ENCODE results near the gene ELFN1. TPM values are rescaled to one million over a fixed set of nuclear protein-coding genes. Genes with fewer than 3 reads are reported as not detected.

ELFN1 gene
- polyA plus RNA-seq, 12 donors, result 1.6 to 12.9 (median 4.9) TPM; not detected in 1

GRCh38 chr7:1694611-1695511 lies 24.8 kb downstream of the ELFN1 start:
- no peak for DNase-seq

- DNase-seq, result no peak
These were observed 25.9 kb downstream of the ELFN1 start for GRCh38 chr7:1695800-1696454.

GRCh38 chr7:1696671-1697498 lies 26.8 kb downstream of the ELFN1 start:
- no peak for DNase-seq

DNA sequence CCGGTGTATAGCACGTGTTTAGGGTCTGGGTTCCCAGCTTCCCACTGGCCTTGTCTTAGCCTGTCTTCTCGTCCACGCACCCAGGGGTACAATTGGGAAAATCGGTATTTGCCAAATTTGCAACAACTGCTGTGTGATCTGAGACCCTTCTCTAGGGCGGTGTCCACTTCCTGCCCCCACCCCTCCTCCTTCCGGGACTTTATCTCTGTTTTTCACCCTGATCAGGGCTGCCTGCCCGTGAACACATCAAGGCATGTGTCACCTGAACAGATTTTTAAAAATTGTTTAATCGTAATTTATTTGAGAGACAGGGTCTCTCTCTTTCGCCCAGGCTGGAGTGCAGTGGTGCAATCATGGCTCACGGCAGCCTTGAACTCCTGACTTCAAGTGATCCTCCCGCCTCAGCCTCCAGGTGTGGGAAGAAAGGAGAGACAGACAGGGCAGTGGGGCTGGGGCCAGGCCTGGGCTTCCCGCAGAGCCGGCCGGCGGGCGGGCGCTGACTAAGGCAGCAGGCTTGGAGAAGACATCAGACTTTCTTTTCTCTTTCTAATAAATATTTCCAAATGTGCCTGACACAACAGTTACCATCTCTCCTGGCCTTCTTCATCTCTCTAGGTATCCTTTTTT lies 27.5 kb downstream of the ELFN1 start:
- DNase-seq, result no peak

GRCh38 chr7:1698201-1698600 lies 28.1 kb downstream of the ELFN1 start:
- no peak for DNase-seq

DNA sequence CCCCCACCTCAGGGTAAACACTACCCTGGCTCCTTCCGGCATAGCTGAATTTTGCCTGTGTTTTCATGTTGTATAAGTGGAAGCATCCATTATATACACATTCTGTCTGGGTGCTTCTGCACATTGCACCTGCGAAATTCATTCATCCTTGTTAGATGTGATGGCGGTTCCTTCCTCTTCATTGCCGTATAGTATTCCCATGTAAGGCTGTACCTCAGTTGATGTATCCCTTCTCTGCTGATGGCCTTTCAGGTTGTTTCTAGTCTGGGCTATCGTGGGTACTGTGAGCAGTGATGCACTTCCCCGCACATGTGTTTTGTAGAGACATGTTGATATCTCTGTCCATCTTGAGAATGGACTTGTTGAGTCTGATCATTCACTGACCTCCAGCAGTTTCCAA lies 28.9 kb downstream of the ELFN1 start:
- no peak for DNase-seq

DNA sequence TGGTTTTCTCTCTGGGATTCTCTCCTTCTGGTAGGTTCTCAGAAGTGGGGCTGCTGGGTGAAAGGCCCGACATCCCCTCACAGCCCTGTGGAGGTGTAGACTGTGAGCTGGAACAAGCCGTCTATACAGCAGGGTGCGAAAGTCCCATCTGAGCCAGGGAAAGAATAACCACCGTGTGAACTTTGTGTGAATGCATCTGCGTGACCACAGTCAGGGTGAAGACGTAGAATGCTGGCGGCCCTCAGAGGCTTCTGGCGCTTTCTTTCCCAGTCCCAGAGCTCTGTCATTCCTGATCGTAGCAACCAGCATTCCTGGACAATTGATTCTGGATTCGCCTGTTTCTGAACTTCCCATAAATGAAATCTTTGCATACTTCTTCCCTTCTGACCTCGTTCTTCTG lies 30.0 kb downstream of the ELFN1 start:
- no peak for DNase-seq

- DNase-seq, result no peak
These were observed 30.7 kb downstream of the ELFN1 start for GRCh38 chr7:1700536-1701333.

DNA sequence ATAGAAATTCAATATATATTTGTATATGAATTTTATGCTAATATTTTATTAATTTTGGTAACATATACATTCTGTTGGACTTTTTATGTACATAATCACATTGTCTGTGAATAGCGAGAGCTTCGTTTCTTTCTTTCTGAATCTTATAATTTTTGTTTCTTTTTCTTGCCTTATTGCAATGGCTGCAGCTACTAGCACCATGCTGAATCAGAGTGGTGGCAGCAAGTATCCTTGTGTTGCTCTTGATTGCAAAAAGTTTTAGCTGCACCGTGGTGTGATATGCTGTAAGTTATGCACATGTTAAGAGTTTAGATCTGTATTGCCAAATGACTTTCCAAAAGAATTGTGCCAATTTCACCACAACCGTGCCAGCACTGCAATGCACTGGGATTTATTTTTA lies 32.6 kb downstream of the ELFN1 start:
- DNase-seq, result no peak

DNA sequence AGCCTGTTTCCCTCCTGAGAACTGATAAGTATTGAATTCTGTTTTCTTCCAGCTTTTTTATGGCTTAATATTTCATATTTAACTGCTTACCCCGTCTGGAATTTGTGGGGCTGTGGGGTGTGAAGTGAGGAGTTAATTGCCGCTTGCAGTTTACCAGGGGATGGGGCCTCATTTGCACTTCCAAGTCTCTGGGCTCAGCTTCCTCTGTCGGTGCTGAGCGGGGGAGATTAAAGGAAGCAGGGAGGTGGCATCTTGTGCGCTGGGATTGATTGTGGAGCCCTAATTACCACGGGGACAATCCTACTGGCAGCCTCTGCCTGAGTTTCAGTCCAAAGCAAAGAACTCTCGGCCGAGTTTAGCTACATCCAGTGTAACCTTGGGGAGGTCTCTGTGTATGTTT lies 33.4 kb downstream of the ELFN1 start:
- DNase-seq, result no peak

DNA sequence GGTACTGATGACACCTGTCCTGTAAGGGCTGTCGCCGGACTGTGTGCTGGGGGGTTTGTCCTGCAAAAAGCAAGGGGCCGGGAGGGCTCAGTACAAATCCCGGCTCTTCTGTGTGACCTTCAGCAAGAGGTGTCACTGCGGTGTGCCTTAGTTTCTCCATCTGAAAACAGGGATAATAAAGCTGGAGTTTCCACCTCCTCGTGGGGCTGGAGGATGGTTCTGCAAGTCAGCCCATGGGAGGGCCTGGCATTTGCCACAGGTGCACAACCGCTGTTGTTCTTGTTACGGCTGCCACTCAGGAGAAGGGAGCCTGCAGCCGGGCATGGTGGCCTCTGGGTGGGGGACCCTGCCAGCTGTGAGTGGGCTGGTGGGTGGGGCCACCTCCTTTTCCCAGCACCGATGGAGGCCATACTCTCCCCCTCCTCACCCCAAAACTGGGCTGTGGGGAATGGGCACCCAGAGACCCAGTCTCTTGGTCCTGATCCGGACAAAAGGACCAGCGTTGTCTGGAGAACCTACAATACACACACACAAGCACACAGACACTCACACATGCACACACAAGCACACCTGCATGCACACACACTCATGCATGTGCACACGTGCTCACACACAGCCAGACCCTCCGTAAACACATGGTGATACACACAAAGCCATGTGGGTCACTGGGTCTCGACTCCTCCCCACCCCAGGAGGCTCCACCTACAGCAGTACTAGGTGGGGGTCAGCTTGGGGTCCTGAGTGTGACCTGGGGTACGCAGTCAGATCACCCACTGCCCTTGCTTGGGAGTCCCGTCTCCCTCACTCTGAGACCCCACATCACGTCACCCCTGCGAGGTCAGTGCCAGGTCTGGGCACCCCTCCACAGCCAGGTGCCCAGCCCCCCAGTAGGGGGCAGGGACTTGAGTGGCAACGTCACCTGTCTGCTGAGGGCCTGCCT lies 34.1 kb downstream of the ELFN1 start:
- DNase-seq, result no peak

GRCh38 chr7:1704811-1705738 lies 35.0 kb downstream of the ELFN1 start:
- DNase-seq, result no peak

DNA sequence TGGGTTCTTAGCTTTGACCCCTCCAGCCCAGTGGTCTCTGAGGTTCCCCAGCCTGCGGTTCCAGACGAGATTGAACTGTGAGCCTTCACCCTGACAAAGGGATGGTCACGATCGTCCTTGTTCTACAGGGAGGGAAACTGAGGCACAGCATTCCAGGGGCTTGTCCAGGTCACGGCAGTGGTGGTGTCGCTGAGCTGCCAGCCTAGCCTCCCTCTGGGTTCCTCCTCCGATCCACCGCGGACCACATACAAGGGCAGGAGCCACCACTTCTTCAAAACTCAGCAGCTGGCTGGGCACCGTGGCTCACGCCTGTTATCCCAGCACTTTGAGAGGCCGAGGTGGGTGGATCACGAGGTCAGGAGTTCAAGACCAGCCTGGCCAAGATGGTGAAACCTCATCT lies 35.8 kb downstream of the ELFN1 start:
- DNase-seq, result no peak

DNA sequence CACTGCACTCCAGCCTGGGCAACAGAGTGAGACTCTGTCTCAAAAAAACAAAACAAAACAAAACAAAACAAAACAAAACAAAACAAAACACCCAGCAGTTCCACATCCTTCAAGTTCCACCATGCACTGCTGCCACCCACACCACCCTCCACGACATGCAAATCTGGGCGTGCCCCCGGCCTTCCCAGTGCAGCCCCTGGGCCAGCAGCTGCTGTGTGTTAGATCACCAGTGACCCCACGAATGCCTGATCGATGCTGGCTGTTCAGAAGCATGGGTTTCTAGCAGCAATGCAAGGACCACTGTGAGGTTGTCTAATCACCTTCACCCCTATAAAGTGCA lies 36.3 kb downstream of the ELFN1 start:
- no peak for DNase-seq

DNA sequence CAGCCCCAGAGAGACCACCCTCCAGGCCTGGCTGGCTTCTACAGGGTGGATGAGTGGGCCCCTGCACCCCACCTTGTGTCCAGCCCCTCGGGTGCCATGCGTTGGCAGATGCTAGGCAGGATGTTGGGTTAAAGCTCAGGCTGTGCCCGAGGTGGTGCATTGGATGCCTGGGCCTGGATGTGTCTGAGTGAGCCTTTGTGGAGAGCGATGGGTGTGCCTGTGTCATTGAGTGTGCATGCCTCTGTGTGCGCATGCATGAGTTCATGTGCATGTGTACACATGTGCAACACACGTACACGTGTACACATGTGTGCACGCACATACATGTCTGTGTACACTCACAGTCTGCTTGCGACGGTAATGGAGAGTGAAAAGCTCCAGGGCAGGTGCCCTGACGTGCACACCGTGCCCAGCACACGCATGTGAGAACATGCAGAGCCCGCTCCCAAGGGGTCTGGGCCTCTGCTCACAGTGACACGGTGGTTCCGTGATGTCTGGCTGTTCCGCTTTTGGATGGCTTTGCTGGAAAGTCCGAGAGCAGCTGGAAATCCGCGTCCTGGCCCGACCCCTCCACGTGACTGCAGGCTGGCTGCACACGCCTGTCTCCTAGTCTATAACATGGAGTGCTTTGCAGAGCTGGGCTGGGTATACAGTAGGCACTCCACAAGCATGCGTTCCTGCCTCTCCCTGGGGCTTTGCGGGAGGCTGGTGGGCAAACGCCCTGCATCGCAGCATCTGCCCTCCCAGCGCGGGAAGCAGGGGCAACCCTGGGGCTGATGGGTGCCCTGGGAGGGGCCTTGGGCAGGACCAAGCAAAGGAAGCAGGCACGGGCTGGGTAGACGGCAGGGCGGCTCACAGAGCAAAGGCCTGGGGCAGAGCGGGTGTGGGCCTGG lies 36.9 kb downstream of the ELFN1 start:
- no peak for DNase-seq

DNA sequence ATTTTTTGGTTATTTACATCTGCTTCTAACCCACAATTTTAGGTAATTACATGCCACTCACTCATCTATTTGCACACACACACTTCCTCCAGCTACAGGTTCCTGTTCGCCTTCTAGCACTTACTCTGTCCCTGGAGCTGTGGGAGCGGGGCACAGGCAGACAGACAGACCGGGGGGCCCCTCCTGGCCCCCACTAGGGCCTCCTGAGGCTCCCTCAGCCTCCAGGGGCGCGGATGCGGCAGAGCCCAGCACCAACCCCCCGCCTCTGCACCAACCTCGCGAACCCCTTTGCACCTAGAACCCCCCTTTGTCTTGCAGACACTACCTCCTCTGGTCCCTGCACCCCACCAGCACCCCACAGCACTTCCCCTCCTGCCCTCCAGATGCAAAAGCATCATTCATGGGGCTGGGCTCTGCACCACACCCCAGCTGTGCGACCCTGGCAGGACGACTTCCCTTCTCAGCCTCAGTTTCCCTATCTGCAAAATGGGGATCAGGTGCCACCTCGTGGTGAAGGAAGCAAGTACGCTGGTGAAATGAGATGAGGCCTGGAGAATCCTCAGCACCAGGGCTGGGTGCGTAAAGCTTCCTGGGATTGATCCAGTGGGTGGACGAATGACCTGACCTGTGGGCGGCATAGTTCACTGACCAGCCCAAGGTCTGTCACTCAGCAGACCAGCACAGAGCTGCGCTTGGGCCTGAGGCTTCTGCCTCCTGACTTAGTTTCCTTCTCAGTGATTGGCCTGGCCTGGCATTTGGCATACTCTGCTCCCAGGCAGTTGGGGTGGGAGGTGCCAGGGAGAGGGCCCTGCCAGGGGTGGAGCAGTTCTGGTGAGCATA lies 37.9 kb downstream of the ELFN1 start:
- no peak for DNase-seq
